GM10248 (cell line): ENCODE results near the gene NOP53.
A peak's percentile ranks its signal among the peaks of the same experiment; 100 is the strongest.

Experiments used
- CTCF ChIA-PET: fragments of 300-600 bp; sonication (Branson Sonifier 250); formaldehyde crosslinking; extraction: SDS; loops from one replicate; lab custom pipeline; 2021; ENCODE audit warnings: antibody characterized with exemption; lab: Yijun Ruan, JAX
- POLR2A ChIA-PET: fragments of 350-650 bp; sonication (Branson Sonifier 250); formaldehyde crosslinking; extraction: SDS; loops from one replicate; lab custom pipeline; 2020; ENCODE audit warnings: antibody characterized with exemption; lab: Yijun Ruan, JAX
- DNase-seq: peaks from one replicate; pipeline ENCODE4 v3.0.0; 2012; ENCODE audit errors: extremely low spot score
- TF ChIP-seq, protein P1 (sequence below): IDR thresholded peaks from 2 replicates; pipeline ENCODE4 v1.5.1; 2012; ENCODE audit warnings: mild to moderate bottlenecking, low read depth; ENCODE audit errors: extremely low read depth, missing control alignments, control extremely low read depth

Gene NOP53

DNA sequence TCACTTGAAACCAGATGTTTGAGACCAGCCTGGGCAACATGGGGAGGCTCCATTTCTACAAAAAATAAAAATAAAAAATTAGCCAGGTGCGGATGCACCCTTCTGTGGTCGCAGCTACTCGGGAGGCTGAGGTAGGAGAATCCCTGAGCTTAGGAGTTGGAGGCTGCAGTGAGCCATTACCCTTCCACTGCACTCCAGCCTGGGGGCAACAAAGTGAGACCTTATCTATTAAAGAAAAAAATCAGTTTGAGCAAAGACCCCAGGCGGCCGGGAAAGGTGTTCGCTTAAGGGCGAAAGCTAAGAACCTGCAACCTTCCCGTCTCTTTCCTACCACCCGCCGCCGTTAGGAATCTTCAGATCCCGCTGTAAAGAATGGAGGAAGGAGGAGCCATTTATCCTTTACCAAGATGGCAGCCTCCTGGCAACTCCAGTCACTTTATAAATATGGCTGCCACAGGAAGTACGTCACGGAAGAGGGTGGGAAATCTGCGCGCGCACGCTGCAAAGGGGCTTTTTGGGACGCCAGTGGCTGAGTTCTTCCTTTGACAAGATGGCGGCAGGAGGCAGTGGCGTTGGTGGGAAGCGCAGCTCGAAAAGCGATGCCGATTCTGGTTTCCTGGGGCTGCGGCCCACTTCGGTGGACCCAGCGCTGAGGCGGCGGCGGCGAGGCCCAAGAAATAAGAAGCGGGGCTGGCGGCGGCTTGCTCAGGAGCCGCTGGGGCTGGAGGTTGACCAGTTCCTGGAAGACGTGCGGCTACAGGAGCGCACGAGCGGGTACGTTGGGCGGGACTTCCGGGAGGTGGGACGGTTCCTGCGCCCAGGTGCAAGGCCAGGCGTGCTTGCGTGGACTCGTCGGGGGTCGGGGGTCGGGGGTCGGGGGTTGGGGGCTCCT, at the start of gene NOP53:
NOP53 (plus strand) TSS at position 537 of the 892 bp plus-strand sequence; CDS start at position 551, 14 bp downstream.
- CTCF ChIA-PET, result interaction anchor here (0.6 to 3.5 kb wide), 12 partner anchors 11 to 317 kb away, joined by 3 to 23 read pairs (median 3); partner anchors contain the start of genes EHD2 and NAPA
- POLR2A ChIA-PET, result interaction anchor here (0.6 kb wide), 1 partner anchor 1398 kb away, joined by 4 read pairs; no protein-coding TSS in a partner anchor
- TF ChIP-seq, protein P1, sequence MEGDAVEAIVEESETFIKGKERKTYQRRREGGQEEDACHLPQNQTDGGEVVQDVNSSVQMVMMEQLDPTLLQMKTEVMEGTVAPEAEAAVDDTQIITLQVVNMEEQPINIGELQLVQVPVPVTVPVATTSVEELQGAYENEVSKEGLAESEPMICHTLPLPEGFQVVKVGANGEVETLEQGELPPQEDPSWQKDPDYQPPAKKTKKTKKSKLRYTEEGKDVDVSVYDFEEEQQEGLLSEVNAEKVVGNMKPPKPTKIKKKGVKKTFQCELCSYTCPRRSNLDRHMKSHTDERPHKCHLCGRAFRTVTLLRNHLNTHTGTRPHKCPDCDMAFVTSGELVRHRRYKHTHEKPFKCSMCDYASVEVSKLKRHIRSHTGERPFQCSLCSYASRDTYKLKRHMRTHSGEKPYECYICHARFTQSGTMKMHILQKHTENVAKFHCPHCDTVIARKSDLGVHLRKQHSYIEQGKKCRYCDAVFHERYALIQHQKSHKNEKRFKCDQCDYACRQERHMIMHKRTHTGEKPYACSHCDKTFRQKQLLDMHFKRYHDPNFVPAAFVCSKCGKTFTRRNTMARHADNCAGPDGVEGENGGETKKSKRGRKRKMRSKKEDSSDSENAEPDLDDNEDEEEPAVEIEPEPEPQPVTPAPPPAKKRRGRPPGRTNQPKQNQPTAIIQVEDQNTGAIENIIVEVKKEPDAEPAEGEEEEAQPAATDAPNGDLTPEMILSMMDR, result no peak
- DNase-seq, result peak; percentile 96

DNA sequence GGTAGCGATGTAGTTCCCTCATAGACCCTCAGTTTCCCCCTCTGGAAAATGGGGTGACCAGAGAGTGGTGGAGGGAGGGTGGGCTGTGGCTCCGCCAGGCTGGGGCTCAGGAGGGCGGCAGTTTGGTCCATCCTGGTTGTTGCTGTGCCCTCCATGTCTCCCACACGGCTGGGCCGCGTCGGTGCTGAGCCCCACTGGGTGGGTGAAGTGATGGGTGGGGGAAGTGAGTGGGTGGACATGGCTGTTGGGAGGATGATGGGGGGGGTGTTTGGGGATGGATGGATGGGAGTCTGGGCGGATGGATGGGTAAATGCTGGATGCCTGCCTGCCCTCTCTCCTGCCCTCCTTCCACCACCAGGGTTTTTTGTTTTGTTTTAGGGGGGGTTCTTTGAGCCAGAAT, 48.7 kb upstream of the NOP53 start:
- DNase-seq, result no peak
- CTCF ChIA-PET, result interaction anchor here (1.4 to 15.6 kb wide), 5 partner anchors 9 to 260 kb away, joined by 3 to 288 read pairs (median 5); no protein-coding TSS in a partner anchor
- TF ChIP-seq, protein P1, result no peak
- POLR2A ChIA-PET, result interaction anchor here (0.7 kb wide), 1 partner anchor 96 kb away, joined by 4 read pairs; no protein-coding TSS in a partner anchor

DNA sequence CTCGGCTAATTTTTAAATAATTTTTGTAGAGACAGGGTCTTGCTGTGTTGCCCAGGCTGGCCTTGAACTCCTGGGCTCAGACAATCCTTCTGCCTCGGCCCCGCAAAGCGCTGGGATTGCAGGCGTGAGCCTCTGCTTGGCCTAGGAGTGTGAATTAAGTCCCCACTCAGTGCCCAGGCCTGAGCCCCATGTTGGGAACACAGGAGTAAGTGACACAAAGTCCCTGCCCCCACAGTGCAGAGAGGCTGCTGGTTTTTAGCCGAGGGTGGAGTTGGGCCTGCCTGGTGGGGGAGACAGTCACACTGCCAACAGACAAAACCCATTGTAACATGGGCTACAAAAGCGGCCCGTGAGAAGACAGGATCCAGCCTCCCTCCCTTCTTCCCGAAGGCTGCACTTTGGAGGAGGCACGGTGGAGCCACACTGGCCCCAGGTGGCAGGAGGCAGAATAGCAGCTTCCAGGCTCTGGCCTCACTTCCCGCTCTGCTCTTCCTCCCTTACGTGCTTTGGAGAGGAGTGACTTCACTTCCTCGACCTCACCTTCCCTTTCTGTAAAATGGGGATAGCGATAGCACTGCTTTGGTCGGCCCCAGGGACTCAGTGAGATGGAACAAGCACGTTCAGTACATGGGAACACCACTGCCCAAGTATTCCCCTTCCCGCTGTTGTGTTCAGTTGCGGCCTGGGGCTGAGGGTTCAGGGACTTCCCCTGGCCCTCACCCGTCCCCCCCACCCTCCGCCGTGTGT, 47.3 kb upstream of the NOP53 start:
- TF ChIP-seq, protein P1, result peak; percentile 95
- ChIA-PET POLR2A (no interaction called here), CTCF (interaction anchor here (0.8 to 15.6 kb wide), 19 partner anchors 8 to 406 kb away, joined by 3 to 288 read pairs (median 4); partner anchors contain the start of genes DHX34, EHD2 and NAPA)
- DNase-seq, result peak; percentile 85

DNA sequence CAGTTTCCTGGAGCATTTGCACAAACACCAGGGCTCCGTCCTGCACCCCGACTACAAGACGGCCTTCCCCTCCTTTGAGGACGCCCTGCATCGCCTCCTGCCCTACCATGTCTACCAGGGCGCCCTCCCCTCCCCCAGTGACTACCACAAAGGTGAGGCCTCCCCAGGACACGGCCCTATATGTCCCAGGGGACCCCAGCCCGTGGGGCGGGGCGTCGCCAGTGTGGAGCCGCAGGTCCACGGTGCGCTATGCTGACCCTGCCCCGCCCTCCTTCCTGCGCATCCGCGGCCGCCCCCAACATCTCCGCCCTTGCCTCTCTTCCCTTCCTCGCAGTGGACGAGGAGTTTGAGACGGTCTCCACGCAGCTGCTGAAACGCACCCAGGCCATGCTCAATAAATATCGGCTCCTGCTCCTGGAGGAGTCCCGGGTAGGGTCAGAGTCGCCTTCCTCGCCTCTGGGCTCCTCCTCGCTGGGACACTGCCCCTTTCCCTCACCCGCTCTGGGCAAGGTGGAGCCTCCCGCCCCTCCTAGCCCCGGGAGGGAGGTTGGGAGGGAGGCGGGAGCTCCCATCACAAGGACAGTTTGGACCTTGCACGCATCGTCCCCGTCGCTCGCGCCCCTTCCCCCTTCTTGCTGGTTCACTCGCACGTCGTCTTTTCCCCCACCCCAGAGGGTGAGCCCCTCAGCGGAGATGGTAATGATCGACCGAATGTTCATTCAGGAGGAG, 46.6 kb upstream of the NOP53 start:
- POLR2A ChIA-PET, result no interaction called here
- CTCF ChIA-PET, result interaction anchor here (0.8 to 15.6 kb wide), 29 partner anchors 9 to 406 kb away, joined by 3 to 288 read pairs (median 4); partner anchors contain the start of genes DHX34, EHD2, KPTN and NAPA
- TF ChIP-seq, protein P1, result peak; percentile 3
- no peak for DNase-seq

DNA sequence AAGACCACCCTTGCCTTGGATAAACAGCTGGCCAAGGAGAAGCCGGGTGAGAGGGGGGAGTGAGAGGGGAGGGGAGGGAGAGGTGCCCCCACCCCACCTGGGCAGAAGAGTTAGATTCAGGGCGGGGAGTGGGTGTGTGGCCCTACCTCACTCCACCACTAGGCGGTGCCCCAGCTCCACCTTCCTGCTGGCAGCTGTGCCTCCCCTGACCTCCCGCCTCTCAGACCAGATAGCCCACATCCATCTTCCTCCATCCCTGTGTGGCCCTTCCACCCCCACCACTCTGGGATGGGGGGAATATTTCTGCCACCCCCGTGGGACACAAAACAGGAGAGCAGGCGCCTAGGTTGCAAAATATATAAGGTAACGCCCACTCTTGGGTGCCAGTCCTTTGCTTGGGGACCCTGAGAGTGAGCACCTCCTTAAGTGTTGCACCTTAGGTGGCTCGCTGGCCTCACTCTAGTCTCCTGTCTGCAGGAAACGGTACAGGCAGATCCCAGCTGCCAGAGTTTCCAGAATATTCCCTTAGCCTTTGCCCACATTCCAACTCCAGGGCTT, 45.9 kb upstream of the NOP53 start:
- ChIA-PET POLR2A (no interaction called here), CTCF (interaction anchor here (0.9 to 15.6 kb wide), 30 partner anchors 9 to 414 kb away, joined by 3 to 288 read pairs (median 4); partner anchors contain the start of genes EHD2 and KPTN)
- TF ChIP-seq, protein P1, result peak; percentile 83
- DNase-seq, result peak; percentile 84
